GM20431 (cell line): ENCODE results near the gene BET1.

ENCODE experiments used
- in situ Hi-C: fragments of 300-500 bp; cut with MseI, MboI; formaldehyde crosslinking; loops from one replicate; pipeline ENCODE4 v1.15.0; 2020; ENCODE audit warnings: low sequenced_read_pairs; ENCODE audit not compliant: unreplicated experiment

Gene BET1

GRCh38 chr7:94015538-94015937 lies 11.4 kb upstream of the BET1 start:
- in situ Hi-C loops, result no loop called here

- in situ Hi-C loops, result no loop called here
These were observed 8.6 kb upstream of the BET1 start for GRCh38 chr7:94012746-94013145.

GRCh38 chr7:94011714-94012353 lies 7.7 kb upstream of the BET1 start:
- in situ Hi-C loops, result no loop called here

GRCh38 chr7:94008537-94008936 lies 4.4 kb upstream of the BET1 start:
- in situ Hi-C loops, result no loop called here

- in situ Hi-C loops, result no loop called here
These were observed 1.6 kb upstream of the BET1 start for GRCh38 chr7:94005753-94006152.

GRCh38 chr7:94003446-94004023 lies 620 bp downstream of the BET1 start:
- in situ Hi-C loops, result no loop called here

- in situ Hi-C loops, result no loop called here
These were observed 2.8 kb downstream of the BET1 start for GRCh38 chr7:94001396-94001795.

- in situ Hi-C loops, result no loop called here
These were observed 6.3 kb downstream of the BET1 start for GRCh38 chr7:93997868-93998267.

GRCh38 chr7:93992421-93993110 lies 11.6 kb downstream of the BET1 start:
- in situ Hi-C loops, result no loop called here

- in situ Hi-C loops, result no loop called here
These were observed 16.9 kb downstream of the BET1 start for GRCh38 chr7:93987297-93987696.

- in situ Hi-C loops, result no loop called here
These were observed 19.1 kb downstream of the BET1 start for GRCh38 chr7:93985101-93985500.

- in situ Hi-C loops, result no loop called here
These were observed 20.1 kb downstream of the BET1 start for GRCh38 chr7:93984024-93984423.

- in situ Hi-C loops, result no loop called here
These were observed 22.7 kb downstream of the BET1 start for GRCh38 chr7:93981480-93981874.

- in situ Hi-C loops, result no loop called here
These were observed 23.2 kb downstream of the BET1 start for GRCh38 chr7:93980744-93981479.

GRCh38 chr7:93977211-93977950 lies 26.8 kb downstream of the BET1 start:
- in situ Hi-C loops, result no loop called here

GRCh38 chr7:93973134-93973533 lies 31.0 kb downstream of the BET1 start:
- in situ Hi-C loops, result no loop called here

GRCh38 chr7:93972029-93972725 lies 32.0 kb downstream of the BET1 start:
- in situ Hi-C loops, result no loop called here

GRCh38 chr7:93968911-93969620 lies 35.1 kb downstream of the BET1 start:
- in situ Hi-C loops, result no loop called here

GRCh38 chr7:93964813-93965212 lies 39.3 kb downstream of the BET1 start:
- in situ Hi-C loops, result no loop called here
